RWPE2 (cell line): ENCODE measurements around the gene HS3ST6.

ENCODE experiments used
- ATAC-seq: fragments of 200-7000 bp; cut with Tn5 transposase; 3 replicates; pipeline ENCODE4 v1.9.1; 2021; ENCODE audit warnings: low read depth
- DNase-seq: peaks from one replicate; pipeline ENCODE4 v3.0.0-alpha.2; 2020; ENCODE audit warnings: low spot score
- H3K27ac ChIP-seq: fragments of 450-650 bp; 2 replicates; pipeline ENCODE4 v1.5.1; 2017; ENCODE audit warnings: mild to moderate bottlenecking; ENCODE audit not compliant: poor library complexity, severe bottlenecking
- H3K27me3 ChIP-seq: fragments of 250-450 bp; sonication (Bioruptor Pico); 2 replicates; pipeline ENCODE4 v1.5.1; 2021; ENCODE audit warnings: mild to moderate bottlenecking, moderate library complexity; ENCODE audit not compliant: insufficient read depth, poor library complexity, severe bottlenecking
- H3K36me3 ChIP-seq: fragments of 250-450 bp; sonication (Bioruptor Pico); 2 replicates; pipeline ENCODE4 v1.5.1; 2020; ENCODE audit warnings: low read depth, mild to moderate bottlenecking, moderate library complexity
- H3K4me1 ChIP-seq: fragments of 250-450 bp; sonication (Bioruptor Pico); 2 replicates; pipeline ENCODE4 v1.5.1; 2021; ENCODE audit warnings: mild to moderate bottlenecking, moderate library complexity; ENCODE audit not compliant: insufficient read depth, poor library complexity, severe bottlenecking
- H3K4me3 ChIP-seq: fragments of 250-450 bp; sonication (Bioruptor Pico); 2 replicates; pipeline ENCODE4 v1.5.1; 2021; ENCODE audit warnings: mild to moderate bottlenecking, moderate library complexity; ENCODE audit not compliant: severe bottlenecking
- H3K9me3 ChIP-seq: fragments of 250-450 bp; sonication (Bioruptor Pico); 2 replicates; pipeline ENCODE4 v1.5.1; 2021; ENCODE audit warnings: mild to moderate bottlenecking, moderate library complexity; ENCODE audit not compliant: severe bottlenecking
- CTCF ChIP-seq: fragments of 450-650 bp; IDR thresholded peaks from one replicate; pipeline ENCODE4 v1.5.1; 2017; ENCODE audit warnings: mild to moderate bottlenecking, moderate library complexity; ENCODE audit not compliant: poor library complexity, severe bottlenecking

HS3ST6 gene

GRCh38 chr16:1929578-1930337 is 11.5 kb upstream of the HS3ST6 start:
- Histone ChIP-seq H3K27ac (no peak overlapping the region), H3K27me3 (no peaks in the 10 kb centered on the region), H3K4me3 (peak overlapping the region; percentile 35), H3K4me1 (no peaks in the 10 kb centered on the region), H3K9me3 (no peaks in the 10 kb centered on the region), H3K36me3 (no peaks in the 10 kb centered on the region)
- ATAC-seq (peak; percentile 81), DNase-seq (no peak)
- peak; percentile 98 for TF ChIP-seq CTCF

- Histone ChIP-seq H3K27ac (no peak overlapping the region), H3K27me3 (no peaks in the 10 kb centered on the region), H3K9me3 (no peaks in the 10 kb centered on the region), H3K4me3 (peak overlapping the region; percentile 35), H3K36me3 (no peaks in the 10 kb centered on the region), H3K4me1 (no peaks in the 10 kb centered on the region)
- no peak for TF ChIP-seq CTCF
- ATAC-seq (0 out of 3 replicates have a peak, but pooled peaks have one; percentile 17), DNase-seq (no peak)
These were observed 10.9 kb upstream of the HS3ST6 start for GRCh38 chr16:1929105-1929504.

GRCh38 chr16:1926271-1926670 is 8.1 kb upstream of the HS3ST6 start:
- peaks cover 1% of the 10 kb centered on the region for H3K27me3 ChIP-seq
- no peaks in the 10 kb centered on the region for H3K36me3 ChIP-seq
- ATAC-seq (no peak), DNase-seq (no peak)
- peaks cover 7% of the 10 kb centered on the region for H3K4me1 ChIP-seq
- TF ChIP-seq CTCF = no peak
- H3K27ac ChIP-seq = no peak overlapping the region
- H3K9me3 ChIP-seq = no peaks in the 10 kb centered on the region
- no peak overlapping the region for H3K4me3 ChIP-seq

- no peak for TF ChIP-seq CTCF
- DNase-seq = no peak
- no peak overlapping the region for H3K4me3 ChIP-seq
- peaks cover 18% of the 10 kb centered on the region for H3K27me3 ChIP-seq
- peaks cover 7% of the 10 kb centered on the region for H3K4me1 ChIP-seq
- no peak overlapping the region for H3K27ac ChIP-seq
- no peaks in the 10 kb centered on the region for H3K36me3 ChIP-seq
- ATAC-seq = no peak
- H3K9me3 ChIP-seq = no peaks in the 10 kb centered on the region
These were observed 5.9 kb upstream of the HS3ST6 start for GRCh38 chr16:1924095-1924494.
